Measurements from ENCODE around the gene TTC33.

Gene TTC33

GRCh38 chr5:40623480-40624420 lies 132.0 kb downstream of the TTC33 start:
- Histone ChIP-seq H3K9ac (ENCODE audit: low read depth, low read length, poor library complexity, severe bottlenecking) (peak overlapping the region; percentile 24), H3K79me2 (ENCODE audit: insufficient read depth, low read length) (no peaks in the 10 kb centered on the region), H3K36me3 (ENCODE audit: insufficient read depth, low read length) (no peaks in the 10 kb centered on the region), H4K20me1 (ENCODE audit: insufficient read depth, low read length, poor library complexity, severe bottlenecking) (no peaks in the 10 kb centered on the region), H3K9me3 (ENCODE audit: insufficient read depth, low read depth, low read length) (no peaks in the 10 kb centered on the region), H3K4me3 (ENCODE audit: low read length, poor library complexity, severe bottlenecking) (peak overlapping the region; percentile 36), H3K9me2 (replicated peaks; ENCODE audit: low read depth, low read length) (no peaks in the 10 kb centered on the region), H3K27me3 (ENCODE audit: insufficient read depth, low read length, poor library complexity, severe bottlenecking) (no peaks in the 10 kb centered on the region), H3K4me2 (ENCODE audit: low read depth, low read length, poor library complexity, severe bottlenecking) (peak overlapping the region; percentile 69), H2AFZ (ENCODE audit: low read length) (0 out of 2 replicates have a peak overlapping the region, but pooled peaks have one; percentile 4), H3F3A (ENCODE audit: low read depth) (peaks cover 4% of the 10 kb centered on the region; the same call in 1 of the 2 replicates), H3K4me1 (ENCODE audit: insufficient read depth, low read length, poor library complexity, severe bottlenecking) (peaks cover 76% of the 10 kb centered on the region)
- TF ChIP-seq, protein P1, sequence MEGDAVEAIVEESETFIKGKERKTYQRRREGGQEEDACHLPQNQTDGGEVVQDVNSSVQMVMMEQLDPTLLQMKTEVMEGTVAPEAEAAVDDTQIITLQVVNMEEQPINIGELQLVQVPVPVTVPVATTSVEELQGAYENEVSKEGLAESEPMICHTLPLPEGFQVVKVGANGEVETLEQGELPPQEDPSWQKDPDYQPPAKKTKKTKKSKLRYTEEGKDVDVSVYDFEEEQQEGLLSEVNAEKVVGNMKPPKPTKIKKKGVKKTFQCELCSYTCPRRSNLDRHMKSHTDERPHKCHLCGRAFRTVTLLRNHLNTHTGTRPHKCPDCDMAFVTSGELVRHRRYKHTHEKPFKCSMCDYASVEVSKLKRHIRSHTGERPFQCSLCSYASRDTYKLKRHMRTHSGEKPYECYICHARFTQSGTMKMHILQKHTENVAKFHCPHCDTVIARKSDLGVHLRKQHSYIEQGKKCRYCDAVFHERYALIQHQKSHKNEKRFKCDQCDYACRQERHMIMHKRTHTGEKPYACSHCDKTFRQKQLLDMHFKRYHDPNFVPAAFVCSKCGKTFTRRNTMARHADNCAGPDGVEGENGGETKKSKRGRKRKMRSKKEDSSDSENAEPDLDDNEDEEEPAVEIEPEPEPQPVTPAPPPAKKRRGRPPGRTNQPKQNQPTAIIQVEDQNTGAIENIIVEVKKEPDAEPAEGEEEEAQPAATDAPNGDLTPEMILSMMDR (conservative IDR thresholded peaks at IDR 0.05; ENCODE audit: low read length) = no peak
- TF ChIP-seq EZH2phosphoT487 (IDR thresholded peaks at IDR 0.05; ENCODE audit: borderline replicate concordance) = no peak

- TF ChIP-seq, protein P1 (conservative IDR thresholded peaks at IDR 0.05; ENCODE audit: low read length) = no peak
- no peak for TF ChIP-seq EZH2phosphoT487 (IDR thresholded peaks at IDR 0.05; ENCODE audit: borderline replicate concordance)
- H3K79me2 ChIP-seq (ENCODE audit: insufficient read depth, low read length) = no peaks in the 10 kb centered on the region
- H3K9me3 ChIP-seq (ENCODE audit: insufficient read depth, low read depth, low read length) = no peaks in the 10 kb centered on the region
- H3K27me3 ChIP-seq (ENCODE audit: insufficient read depth, low read length, poor library complexity, severe bottlenecking) = no peaks in the 10 kb centered on the region
- H4K20me1 ChIP-seq (ENCODE audit: insufficient read depth, low read length, poor library complexity, severe bottlenecking) = no peaks in the 10 kb centered on the region
- 0 out of 2 replicates have a peak overlapping the region, but pooled peaks have one; percentile 4 for H2AFZ ChIP-seq (ENCODE audit: low read length)
- H3K9ac ChIP-seq (ENCODE audit: low read depth, low read length, poor library complexity, severe bottlenecking) = peak overlapping the region; percentile 7
- peaks cover 76% of the 10 kb centered on the region for H3K4me1 ChIP-seq (ENCODE audit: insufficient read depth, low read length, poor library complexity, severe bottlenecking)
- peak overlapping the region; percentile 69 for H3K4me2 ChIP-seq (ENCODE audit: low read depth, low read length, poor library complexity, severe bottlenecking)
- no peaks in the 10 kb centered on the region for H3K36me3 ChIP-seq (ENCODE audit: insufficient read depth, low read length)
- peak overlapping the region; percentile 36 for H3K4me3 ChIP-seq (ENCODE audit: low read length, poor library complexity, severe bottlenecking)
- no peaks in the 10 kb centered on the region for H3K9me2 ChIP-seq (replicated peaks; ENCODE audit: low read depth, low read length)
- peaks cover 4% of the 10 kb centered on the region; the same call in 1 of the 2 replicates for H3F3A ChIP-seq (ENCODE audit: low read depth)
Measured at GRCh38 chr5:40622463-40623252, 133.1 kb downstream of the TTC33 start.

DNA sequence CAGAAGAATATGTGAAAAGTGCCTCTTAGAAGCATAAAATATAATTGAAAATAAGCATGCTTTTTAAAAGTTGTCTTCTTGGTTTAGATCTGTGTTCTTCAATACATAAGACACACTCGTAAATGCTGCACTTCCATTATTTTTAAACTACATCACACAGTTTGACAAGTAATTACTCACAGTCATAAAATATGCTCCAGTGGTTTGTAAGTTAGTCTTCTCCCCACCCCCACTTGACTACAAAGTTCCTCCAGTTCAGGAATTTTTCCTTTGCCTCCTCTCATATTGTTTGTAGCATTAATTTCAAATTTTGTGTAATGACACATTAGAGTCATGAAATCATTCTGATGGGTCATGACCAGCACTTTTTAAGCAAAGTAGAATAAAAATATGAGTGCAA lies 136.3 kb downstream of the TTC33 start:
- no peak overlapping the region for H3K9ac ChIP-seq (ENCODE audit: low read depth, low read length, poor library complexity, severe bottlenecking)
- no peaks in the 10 kb centered on the region for H3K9me3 ChIP-seq (ENCODE audit: insufficient read depth, low read depth, low read length)
- TF ChIP-seq, protein P1 (conservative IDR thresholded peaks at IDR 0.05; ENCODE audit: low read length) = no peak
- no peak for TF ChIP-seq EZH2phosphoT487 (IDR thresholded peaks at IDR 0.05; ENCODE audit: borderline replicate concordance)
- peak overlapping the region; percentile 26 for H3K4me2 ChIP-seq (ENCODE audit: low read depth, low read length, poor library complexity, severe bottlenecking)
- no peaks in the 10 kb centered on the region for H4K20me1 ChIP-seq (ENCODE audit: insufficient read depth, low read length, poor library complexity, severe bottlenecking)
- H3K27me3 ChIP-seq (ENCODE audit: insufficient read depth, low read length, poor library complexity, severe bottlenecking) = no peaks in the 10 kb centered on the region
- H2AFZ ChIP-seq (ENCODE audit: low read length) = no peak overlapping the region
- no peak overlapping the region for H3K4me3 ChIP-seq (ENCODE audit: low read length, poor library complexity, severe bottlenecking)
- H3F3A ChIP-seq (ENCODE audit: low read depth) = no peaks in the 10 kb centered on the region
- peaks cover 61% of the 10 kb centered on the region for H3K4me1 ChIP-seq (ENCODE audit: insufficient read depth, low read length, poor library complexity, severe bottlenecking)
- H3K36me3 ChIP-seq (ENCODE audit: insufficient read depth, low read length) = no peaks in the 10 kb centered on the region
- H3K9me2 ChIP-seq (replicated peaks; ENCODE audit: low read depth, low read length) = no peaks in the 10 kb centered on the region
- H3K79me2 ChIP-seq (ENCODE audit: insufficient read depth, low read length) = no peaks in the 10 kb centered on the region
